GM19372 (cell line): Measurements from ENCODE around the gene PPP1R15B.
A peak's percentile ranks its signal among the peaks of the same experiment; 100 is the strongest.
"Not testable (repeated sequence)": the region's sequence is repeated elsewhere in the genome, so short reads cannot be mapped to it uniquely, and the experiment has no call there.

Source experiments
- ATAC-seq: cut with Tn5 transposase; IDR thresholded peaks from one replicate; pipeline ENCODE4 v1.9.1; 2021; ENCODE audit warnings: mild to moderate bottlenecking, low read depth, moderate library complexity; ENCODE audit not compliant: unreplicated experiment

PPP1R15B gene

DNA sequence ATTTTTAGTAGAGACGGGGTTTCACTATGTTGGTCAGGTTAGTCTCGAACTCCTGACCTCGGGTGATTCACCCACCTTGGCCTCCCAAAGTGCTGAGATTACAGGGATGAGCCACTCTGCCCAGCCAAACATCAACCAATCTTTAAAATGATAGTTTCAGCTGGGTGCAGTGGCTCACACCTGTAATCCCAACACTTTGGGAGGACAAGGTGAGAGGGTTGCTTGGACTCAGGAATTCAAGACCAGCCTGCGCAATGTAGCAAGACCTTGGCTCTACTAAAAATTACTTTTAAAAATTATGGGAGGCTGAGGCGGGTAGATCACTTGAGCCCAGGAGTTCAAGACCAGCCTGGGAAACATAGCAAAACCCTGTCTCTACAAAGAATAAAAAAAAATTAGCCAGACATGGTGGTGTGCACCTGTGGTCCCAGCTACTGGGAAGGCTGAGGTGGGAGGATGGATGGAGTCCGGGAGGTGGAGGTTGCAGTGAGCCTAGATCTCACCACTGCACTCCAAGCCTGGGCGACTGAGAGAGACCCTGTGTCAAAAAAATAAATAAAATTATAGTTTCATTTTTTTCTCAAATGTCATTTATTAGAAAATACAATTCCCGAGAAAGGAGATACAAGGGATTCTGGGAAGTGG lies 10.6 kb upstream of the PPP1R15B start:
- not testable (repeated sequence) for ATAC-seq

GRCh38 chr1:204421441-204421840 lies 9.8 kb upstream of the PPP1R15B start:
- no peak for ATAC-seq

DNA sequence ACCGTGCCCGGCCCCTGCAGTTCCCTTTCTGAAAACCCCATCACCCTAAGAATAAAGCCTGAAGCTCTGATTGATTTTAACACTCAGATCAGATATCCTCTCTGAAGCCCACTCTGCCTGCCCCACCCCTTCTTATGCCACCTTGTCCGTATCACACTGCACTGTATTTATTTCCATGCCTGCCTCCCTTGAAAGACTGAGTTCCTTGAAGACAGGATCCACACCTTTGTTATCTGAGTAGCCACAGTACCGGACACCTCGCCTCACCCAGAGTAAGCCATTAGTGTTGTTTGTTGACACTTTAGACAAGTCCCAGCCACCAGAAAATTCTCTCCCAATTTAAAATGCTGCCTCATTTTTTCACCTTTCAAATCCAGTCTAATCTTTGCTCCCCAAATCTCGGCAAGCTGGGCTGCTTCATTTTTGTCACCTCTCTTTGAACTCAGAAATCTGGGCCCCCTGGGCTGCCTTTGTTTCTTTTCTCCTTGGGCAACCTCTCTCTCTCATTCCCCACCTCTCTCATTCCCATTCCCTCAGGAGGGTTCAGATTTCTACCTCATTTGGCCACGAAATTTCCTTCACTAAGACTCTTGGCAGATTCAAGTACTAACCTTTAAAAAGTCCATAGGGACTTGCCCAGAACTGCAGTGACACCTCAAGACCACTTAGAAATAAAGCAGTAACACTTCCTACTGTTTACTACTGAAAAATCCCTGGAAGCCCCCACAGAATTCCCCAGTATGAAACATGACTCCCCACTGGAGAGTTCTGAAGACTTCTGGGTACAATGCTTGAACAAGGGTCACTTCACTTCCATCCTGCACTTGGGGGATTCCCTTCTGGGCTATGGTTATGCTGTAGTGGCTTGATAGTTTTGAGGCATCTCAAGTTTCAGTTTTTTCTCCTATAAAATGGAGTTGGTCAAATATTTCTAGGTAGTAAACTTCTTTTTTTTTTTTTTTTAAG lies 8.7 kb upstream of the PPP1R15B start:
- no peak for ATAC-seq

DNA sequence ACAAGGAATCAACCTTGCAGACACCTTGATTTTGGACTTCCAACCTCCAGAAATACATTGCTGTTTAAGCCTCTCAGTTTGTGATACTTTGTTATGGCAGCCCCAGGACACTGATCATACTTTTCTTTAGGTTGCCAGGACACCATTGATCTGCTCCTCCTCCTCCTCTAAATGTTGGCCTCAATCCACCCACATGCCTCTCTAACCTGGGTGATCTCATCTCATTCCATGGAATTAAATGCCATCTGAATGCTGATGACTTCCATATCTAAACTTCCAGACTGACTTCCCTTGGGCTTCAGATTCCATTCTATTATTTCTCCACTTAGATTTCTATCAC lies 7.4 kb upstream of the PPP1R15B start:
- ATAC-seq, result no peak

DNA sequence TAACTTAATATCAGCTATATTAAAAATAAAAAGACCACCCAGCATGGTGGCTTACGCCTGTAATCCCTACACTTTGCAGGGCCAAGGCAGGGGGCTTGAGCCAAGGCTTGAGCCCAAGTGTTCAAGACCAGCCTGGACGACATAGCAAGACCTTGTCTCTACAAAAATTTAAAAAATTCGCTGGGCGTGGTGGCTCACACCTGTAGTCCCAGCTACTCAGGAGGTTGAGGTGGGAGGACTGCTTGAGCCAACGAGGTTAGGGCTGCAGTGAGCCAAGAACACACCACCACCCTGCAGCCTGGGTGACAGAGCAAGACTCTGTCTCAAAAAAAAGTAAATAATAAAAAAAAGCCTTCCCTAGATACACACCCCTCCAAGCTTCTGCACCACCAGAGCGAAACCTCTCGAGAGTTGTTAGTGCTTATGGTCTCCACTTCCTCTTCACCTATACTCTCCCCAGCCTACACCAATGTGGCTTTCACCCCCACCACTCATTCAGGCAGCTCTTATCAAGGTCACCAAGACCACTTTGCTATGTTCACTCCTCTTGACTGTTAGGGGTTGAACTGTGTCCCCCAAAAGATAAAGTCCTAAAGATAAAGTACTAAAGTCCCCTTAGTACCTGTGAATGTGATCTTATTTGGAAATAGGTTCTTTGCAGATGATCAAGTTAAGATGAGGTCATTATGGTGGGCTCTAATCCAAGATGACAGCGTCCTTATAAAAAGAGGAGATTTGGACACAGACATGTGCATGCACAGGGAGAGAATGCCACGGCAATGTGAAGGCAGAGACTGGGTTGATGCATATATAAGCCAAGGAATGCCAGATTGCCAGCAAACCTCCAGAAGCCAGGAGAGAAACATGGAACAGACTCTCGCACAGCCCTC lies 6.8 kb upstream of the PPP1R15B start:
- no peak for ATAC-seq

GRCh38 chr1:204417074-204417997 lies 5.7 kb upstream of the PPP1R15B start:
- ATAC-seq, result no peak

- no peak for ATAC-seq
Observed at GRCh38 chr1:204416589-204417073, 5.0 kb upstream of the PPP1R15B start.

GRCh38 chr1:204415351-204415750 lies 3.7 kb upstream of the PPP1R15B start:
- ATAC-seq, result no peak

DNA sequence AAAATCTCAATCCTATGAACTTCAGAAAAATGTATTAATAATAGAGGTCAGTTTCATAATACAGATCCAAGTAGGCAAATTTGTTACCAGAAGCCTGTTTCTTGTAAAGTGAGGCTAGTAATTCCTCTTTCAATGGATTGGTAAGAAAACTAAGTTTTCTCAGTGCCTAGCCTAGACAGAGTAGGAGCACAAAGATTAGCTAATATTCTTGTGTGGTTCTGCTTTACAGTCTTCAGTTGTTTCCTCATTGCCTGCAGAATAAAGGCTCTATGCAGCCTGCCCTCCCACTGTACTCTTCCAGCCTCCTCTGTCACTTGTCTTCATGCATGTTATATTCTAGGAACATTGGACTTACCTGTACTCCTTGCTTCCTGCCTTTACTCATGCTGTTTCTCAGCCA lies 2.4 kb upstream of the PPP1R15B start:
- ATAC-seq, result no peak

- ATAC-seq, result no peak
Observed at GRCh38 chr1:204413170-204413535, 1.5 kb upstream of the PPP1R15B start.

DNA sequence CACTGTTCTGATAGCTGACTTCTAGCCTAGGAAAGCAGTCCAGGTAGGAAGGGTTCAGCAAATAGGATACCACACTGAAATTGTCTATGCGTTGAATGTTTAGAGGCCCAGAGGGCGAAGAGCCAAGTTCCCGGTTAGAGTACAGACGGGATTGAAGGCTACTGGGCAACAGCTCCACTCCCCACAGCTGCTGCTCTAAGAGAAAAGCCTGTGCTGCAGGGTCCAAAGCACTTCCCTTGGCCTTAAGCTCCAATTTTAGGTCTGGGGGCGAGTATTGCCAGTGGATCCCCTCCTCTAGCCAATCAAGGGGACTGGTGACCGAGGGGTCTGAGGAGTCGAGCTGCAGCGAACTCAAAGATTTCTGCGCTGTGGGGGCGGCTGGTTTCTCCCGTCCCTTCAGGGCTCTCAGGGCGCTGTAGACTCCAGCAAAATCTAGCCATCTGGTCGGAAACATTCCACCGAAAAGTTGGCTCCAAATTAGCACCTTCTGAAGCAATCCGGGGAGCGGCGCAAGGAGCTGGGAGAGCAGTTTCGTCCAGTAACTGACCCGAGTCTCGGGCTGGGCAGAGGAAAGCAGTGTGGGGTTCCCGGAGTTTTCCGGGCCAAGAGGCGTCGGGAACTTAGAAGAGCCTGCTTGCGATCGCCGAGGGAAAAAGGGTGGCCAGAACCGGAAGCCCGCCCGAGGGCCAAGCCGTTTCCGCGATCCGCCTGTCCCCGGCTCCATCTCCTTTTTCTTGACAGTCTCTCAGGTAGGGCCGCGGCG lies 748 bp downstream of the PPP1R15B start:
- peak; percentile 8 for ATAC-seq

DNA sequence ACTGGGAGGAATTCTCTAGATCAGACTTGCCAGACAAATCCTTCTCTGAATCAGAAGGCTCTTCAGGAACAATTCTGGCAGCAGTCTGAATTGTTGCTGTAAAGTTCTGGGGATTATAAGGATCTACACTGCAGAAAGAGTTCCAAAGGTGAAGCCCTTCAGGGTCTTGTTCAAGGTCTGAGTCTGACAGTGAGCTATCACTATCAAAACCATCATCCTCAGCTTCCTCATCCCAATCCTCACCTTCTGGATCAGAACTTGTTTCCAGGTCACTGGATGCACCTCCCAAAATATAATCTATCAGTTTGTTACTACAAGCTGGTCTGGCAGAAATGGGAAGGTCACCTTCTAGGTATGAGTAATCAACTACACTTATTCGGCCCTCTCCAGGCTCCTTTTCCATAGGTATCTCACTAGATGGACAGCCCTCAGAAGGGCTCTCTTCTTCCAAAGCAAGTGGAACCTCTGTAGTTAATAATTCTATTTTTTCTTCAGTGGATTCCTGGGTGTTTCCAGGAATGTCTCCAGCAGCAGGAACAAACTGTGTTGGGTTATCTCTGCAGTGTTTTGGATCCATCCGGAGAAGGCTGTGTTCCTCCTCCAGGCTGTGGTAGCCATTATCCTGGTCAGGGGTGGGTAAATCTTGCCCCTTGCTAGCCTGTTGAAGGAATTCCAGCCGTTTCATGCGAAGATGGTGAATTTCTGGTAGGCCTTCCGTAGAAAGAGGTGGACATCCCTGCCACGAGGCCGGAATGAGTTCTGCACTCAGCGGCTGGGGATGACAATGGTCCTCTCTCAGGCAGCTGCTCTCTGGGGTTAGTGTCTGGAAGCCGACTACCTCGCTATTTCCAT lies 1.6 kb downstream of the PPP1R15B start:
- no peak for ATAC-seq

- no peak for ATAC-seq
Observed at GRCh38 chr1:204409123-204409522, 2.5 kb downstream of the PPP1R15B start.

GRCh38 chr1:204408602-204409001 lies 3.0 kb downstream of the PPP1R15B start:
- no peak for ATAC-seq

DNA sequence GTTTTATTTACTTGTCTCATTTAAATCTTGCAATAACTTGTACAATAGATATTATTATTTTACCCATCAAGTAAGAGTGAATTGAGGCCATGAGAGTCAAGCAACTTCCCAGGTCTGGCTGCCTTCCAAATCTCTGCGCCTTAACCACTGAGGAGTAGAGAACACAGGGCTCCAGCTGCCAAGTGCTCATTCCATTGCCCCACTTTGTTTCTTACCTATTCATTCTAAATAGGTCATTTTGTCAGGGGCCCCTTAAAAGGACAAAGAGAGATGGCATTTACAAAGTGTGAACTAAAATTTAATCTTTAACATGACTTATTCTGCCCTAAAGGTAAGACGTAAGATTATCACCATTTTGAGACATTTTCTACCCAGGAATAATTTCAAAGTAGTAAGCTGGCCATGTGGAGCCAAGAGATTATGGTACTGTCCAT lies 3.5 kb downstream of the PPP1R15B start:
- no peak for ATAC-seq

DNA sequence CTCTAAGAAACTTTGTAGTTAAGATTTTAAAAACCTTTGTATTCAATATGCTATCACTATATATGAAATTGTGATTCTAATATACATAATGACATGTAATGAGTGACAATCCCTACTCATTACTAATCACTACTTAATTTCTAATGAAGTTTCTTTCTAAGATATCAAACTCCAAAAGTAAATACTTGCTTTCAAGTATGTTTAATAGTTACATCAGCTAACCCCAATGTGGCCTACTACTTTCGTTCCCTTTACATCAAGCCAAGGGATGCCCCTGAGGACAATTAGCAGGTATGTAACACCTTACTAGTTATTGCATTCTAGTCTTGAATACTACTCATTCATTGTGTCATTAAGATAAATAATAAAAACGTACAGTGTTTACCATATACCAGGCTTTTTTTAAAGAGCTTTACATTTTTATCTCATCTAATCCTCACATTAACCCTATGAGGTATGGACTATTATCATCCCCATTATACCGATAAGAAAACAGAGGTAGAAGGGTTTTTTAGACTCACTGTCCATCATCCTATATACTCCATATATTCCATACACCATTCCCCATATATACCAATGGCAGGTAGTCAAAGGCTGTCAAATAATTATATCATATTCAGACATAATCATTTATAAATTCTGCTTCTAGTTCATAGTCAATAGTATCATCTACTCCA lies 4.2 kb downstream of the PPP1R15B start:
- no peak for ATAC-seq

- ATAC-seq, result no peak
Observed at GRCh38 chr1:204406621-204407020, 5.0 kb downstream of the PPP1R15B start.

DNA sequence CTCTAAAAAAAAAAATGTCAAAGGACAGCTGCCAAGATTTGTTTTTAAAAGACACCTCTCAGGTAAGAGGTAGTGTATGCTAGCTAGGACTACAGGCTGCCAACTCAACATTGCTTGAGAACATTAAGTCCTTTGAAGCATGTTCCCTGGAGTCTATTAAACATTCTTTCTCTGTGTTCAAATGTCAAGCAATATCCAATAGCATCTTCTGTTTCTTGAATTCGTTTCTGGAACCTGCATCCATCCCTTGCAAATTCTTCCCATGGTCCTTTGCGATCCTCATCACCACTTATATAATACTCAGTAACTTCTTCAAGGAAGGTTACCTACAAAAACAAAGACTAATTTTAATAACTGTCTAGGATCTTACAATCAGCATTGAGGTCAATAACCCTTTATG lies 5.6 kb downstream of the PPP1R15B start:
- no peak for ATAC-seq
